ENCODE measurements around the gene RPP38. TPM values are rescaled to one million over a fixed set of nuclear protein-coding genes. Genes with fewer than 3 reads are reported as not detected.

Gene RPP38
- total and polyA plus RNA-seq, 2 of the 8 experiments (the other 6 are each of a cell fraction or from before 2014, with no cell fraction given): 20.8 to 23.3 TPM

GRCh38 chr10:15059914-15060313 is 37.2 kb upstream of the RPP38 start:
- no peak overlapping the region for H4K91ac ChIP-seq (replicated peaks; ENCODE audit: insufficient read length, low read length)
- no peaks in the 10 kb centered on the region for H3K79me1 ChIP-seq (ENCODE audit: low read depth, low read length)
- H3K4ac ChIP-seq (replicated peaks; ENCODE audit: insufficient read length, low read depth, low read length): no peak overlapping the region
- 85% methylated on average over 4 of the region's 4 CpGs; no CpG with 5 or more reads in 1 of the 2 experiments for WGBS, 2 experiments (ENCODE audit: extremely low coverage in 1 of 2, insufficient coverage in 1 of 2, insufficient read length in 1 of 2, insufficient replicate concordance in 2 of 2, low coverage in 1 of 2, low lambda C conversion rate in 2 of 2, missing lambda C conversion rate in 1 of 2)
- H2AFZ ChIP-seq (ENCODE audit: low read length): no peak overlapping the region
- no peak overlapping the region for H3K9ac ChIP-seq (replicated peaks in 1 of 4; ENCODE audit: extremely low read depth in 1 of 4, low read depth in 3 of 4, low read length in 3 of 4)
- H2BK5ac ChIP-seq (ENCODE audit: low read depth, low read length): no peak overlapping the region
- no peak overlapping the region for H3K56ac ChIP-seq (replicated peaks; ENCODE audit: insufficient read length, low read depth, low read length)
- FAIRE-seq (no peak), DNase-seq (ENCODE audit: low read depth in 1 of 2, low spot score in 2 of 2) (no peak)
- no peak overlapping the region for H3K27ac ChIP-seq (ENCODE audit: low read depth, low read length)
- no peak overlapping the region for H2BK15ac ChIP-seq (ENCODE audit: low read length)
- H3K14ac ChIP-seq (ENCODE audit: insufficient read length): no peak overlapping the region
- no peak overlapping the region for H2AK5ac ChIP-seq (ENCODE audit: low read depth, low read length)
- no peaks in the 10 kb centered on the region for H3K4me1 ChIP-seq (replicated peaks in 1 of 4; ENCODE audit: control insufficient read depth in 3 of 4, insufficient read depth in 4 of 4, low read length in 3 of 4)
- H3K4me3 ChIP-seq (ENCODE audit: extremely low read depth in 1 of 4, insufficient read depth in 2 of 4, low read depth in 3 of 4, low read length in 4 of 4): no peak overlapping the region
- no peak overlapping the region for H3K18ac ChIP-seq (ENCODE audit: extremely low read depth, low read length)
- no peaks in the 10 kb centered on the region for H4K20me1 ChIP-seq (replicated peaks in 1 of 2; ENCODE audit: control insufficient read depth in 1 of 2, insufficient read depth in 2 of 2, low read length in 2 of 2)
- no peak overlapping the region for H3K4me2 ChIP-seq (ENCODE audit: insufficient read depth in 1 of 2, low read depth in 2 of 2, low read length in 2 of 2)
- no peaks in the 10 kb centered on the region for H3K36me3 ChIP-seq (ENCODE audit: control insufficient read depth in 2 of 4, insufficient read depth in 4 of 4, low read length in 3 of 4)
- no peak overlapping the region for H2BK120ac ChIP-seq (replicated peaks; ENCODE audit: low read depth, low read length)
- TF ChIP-seq FOSL1 (IDR thresholded peaks at IDR 0.05; ENCODE audit: insufficient read depth, low read depth, low read length) (no peak), ATF3 (IDR thresholded peaks at IDR 0.05; ENCODE audit: insufficient read depth, low read depth, low read length) (no peak), RAD21 (IDR thresholded peaks at IDR 0.05 in 1 of 2, conservative IDR thresholded peaks at IDR 0.05 in 1 of 2; ENCODE audit: low read depth in 2 of 2, low read length in 2 of 2) (no peak), PHF8 (conservative IDR thresholded peaks at IDR 0.05; ENCODE audit: low read depth, low read length) (no peak), GABPA (IDR thresholded peaks at IDR 0.05; ENCODE audit: borderline replicate concordance, insufficient read depth, low read length) (no peak), EP300 (IDR thresholded peaks at IDR 0.05; ENCODE audit: borderline replicate concordance in 1 of 2, low read depth in 2 of 2, low read length in 2 of 2) (no peak), TAF1 (IDR thresholded peaks at IDR 0.05; ENCODE audit: low read depth, low read length) (no peak), MAX (IDR thresholded peaks at IDR 0.05) (no peak), CHD1 (IDR thresholded peaks at IDR 0.05; ENCODE audit: low read depth, low read length) (no peak), CEBPB (IDR thresholded peaks at IDR 0.05; ENCODE audit: low read depth, low read length) (no peak), CBX5 (IDR thresholded peaks at IDR 0.05; ENCODE audit: low read depth, low read length) (no peak), RXRA (IDR thresholded peaks at IDR 0.05; ENCODE audit: insufficient read depth, low read depth, low read length) (no peak)
- POLR2A ChIA-PET (ENCODE audit: partially characterized antibody): no interaction called here
- no peak overlapping the region for H4K5ac ChIP-seq (ENCODE audit: insufficient read length, low read depth, low read length)
- no peaks in the 10 kb centered on the region for H3K23me2 ChIP-seq (ENCODE audit: low read depth, low read length)
- no peaks in the 10 kb centered on the region; a peak in 1 of 4 replicates for H3K9me3 ChIP-seq (ENCODE audit: insufficient read depth in 2 of 2, low read depth in 1 of 2, low read length in 1 of 2)
- no peaks in the 10 kb centered on the region for H3K27me3 ChIP-seq (replicated peaks in 1 of 4; ENCODE audit: control insufficient read depth in 3 of 4, extremely low read depth in 1 of 4, insufficient read depth in 3 of 4, low read length in 3 of 4)
- no peak overlapping the region for H2BK12ac ChIP-seq (ENCODE audit: low read depth, low read length)
- H2BK20ac ChIP-seq (ENCODE audit: low read length): no peak overlapping the region
- no peak overlapping the region for H4K8ac ChIP-seq (ENCODE audit: extremely low read depth, insufficient read depth, low read length)
- no peaks in the 10 kb centered on the region for H3K79me2 ChIP-seq (ENCODE audit: control insufficient read depth in 1 of 2, insufficient read depth in 2 of 2, low read length in 2 of 2)
- CTCF ChIA-PET (ENCODE audit: partially characterized antibody): no interaction called here
- no peak overlapping the region for H3K23ac ChIP-seq (ENCODE audit: insufficient read length)
